PFSK-1 (cell line): ENCODE measurements around the gene NEXN.

ENCODE experiments used
- POLR2AphosphoS5 ChIP-seq: IDR thresholded peaks from 2 replicates; pipeline ENCODE4 v1.6.1; 2012; ENCODE audit warnings: low read depth, mild to moderate bottlenecking, control low read depth, low read length, moderate library complexity
- REST ChIP-seq, 2 experiments: IDR thresholded peaks; 2 replicates each; pipeline versions ENCODE4 v1.6.1 to v1.8.0; 2011 to 2012; ENCODE audit warnings: low read depth in 2 of 2, low read length in 2 of 2, control low read depth in 1 of 2, inconsistent platforms in 1 of 2, mild to moderate bottlenecking in 1 of 2, moderate library complexity in 1 of 2; ENCODE audit not compliant: insufficient read depth in 1 of 2
- SIN3A ChIP-seq: IDR thresholded peaks from 2 replicates; pipeline ENCODE4 v1.6.1; 2012; ENCODE audit warnings: mild to moderate bottlenecking, low read length, moderate library complexity, borderline replicate concordance; ENCODE audit not compliant: insufficient read depth
- TAF1 ChIP-seq: IDR thresholded peaks from 2 replicates; pipeline ENCODE4 v1.6.1; 2012; ENCODE audit warnings: low read length, control low read depth, borderline replicate concordance; ENCODE audit not compliant: insufficient read depth

GRCh38 chr1:77989744-77990143 lies 101.3 kb downstream of the NEXN start:
- TF ChIP-seq REST (IDR thresholded peaks at IDR 0.05; ENCODE audit: insufficient read depth in 1 of 2, low read depth in 2 of 2, low read length in 2 of 2) (no peak), POLR2AphosphoS5 (no peak), TAF1 (no peak), SIN3A (no peak)
